Measurements from ENCODE around the gene MBD5.

The MBD5 gene

GRCh38 chr2:148527488-148528340, 506.8 kb downstream of the MBD5 start:
- TF ChIP-seq, protein P1, sequence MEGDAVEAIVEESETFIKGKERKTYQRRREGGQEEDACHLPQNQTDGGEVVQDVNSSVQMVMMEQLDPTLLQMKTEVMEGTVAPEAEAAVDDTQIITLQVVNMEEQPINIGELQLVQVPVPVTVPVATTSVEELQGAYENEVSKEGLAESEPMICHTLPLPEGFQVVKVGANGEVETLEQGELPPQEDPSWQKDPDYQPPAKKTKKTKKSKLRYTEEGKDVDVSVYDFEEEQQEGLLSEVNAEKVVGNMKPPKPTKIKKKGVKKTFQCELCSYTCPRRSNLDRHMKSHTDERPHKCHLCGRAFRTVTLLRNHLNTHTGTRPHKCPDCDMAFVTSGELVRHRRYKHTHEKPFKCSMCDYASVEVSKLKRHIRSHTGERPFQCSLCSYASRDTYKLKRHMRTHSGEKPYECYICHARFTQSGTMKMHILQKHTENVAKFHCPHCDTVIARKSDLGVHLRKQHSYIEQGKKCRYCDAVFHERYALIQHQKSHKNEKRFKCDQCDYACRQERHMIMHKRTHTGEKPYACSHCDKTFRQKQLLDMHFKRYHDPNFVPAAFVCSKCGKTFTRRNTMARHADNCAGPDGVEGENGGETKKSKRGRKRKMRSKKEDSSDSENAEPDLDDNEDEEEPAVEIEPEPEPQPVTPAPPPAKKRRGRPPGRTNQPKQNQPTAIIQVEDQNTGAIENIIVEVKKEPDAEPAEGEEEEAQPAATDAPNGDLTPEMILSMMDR (IDR thresholded peaks at IDR 0.05; ENCODE audit: control insufficient read depth, extremely low read depth, insufficient read depth) = no peak
- no peak overlapping the region for H3K4me3 ChIP-seq (ENCODE audit: low read depth, low read length)
- DNase-seq (ENCODE audit: low read depth) = no peak

DNA sequence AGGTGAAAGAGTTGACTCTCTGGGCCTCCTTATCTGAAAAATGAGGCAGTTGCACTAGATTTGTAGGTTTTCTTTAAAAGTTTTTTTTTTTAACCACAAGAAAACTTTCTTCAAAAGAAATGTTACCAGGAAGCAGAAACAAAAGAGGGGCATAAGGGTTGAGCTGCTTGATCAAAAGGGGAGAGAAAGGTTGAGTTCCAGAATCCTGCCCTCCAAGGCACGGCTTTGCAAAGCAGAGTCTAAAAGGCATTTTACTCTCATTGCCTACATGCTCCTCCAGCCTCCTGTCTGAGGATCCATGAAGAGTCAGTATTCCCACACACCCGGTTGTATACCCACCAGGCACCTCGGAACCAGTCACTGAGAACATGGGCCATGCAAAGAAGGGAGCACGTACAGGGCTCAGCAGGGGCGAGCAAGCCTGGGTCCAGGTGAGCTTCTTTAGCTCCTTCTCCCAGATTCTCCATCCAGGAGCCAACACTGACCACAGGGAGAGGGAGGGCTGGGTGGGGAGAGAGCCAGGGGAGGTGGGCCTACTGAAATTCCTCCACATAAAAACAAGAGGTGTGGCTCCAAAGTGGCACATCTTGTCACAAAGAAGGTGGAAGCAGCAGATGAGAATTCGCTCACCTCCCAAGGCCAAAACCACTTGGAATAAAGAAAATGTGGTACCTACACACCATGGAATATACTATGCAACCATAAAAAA, 507.6 kb downstream of the MBD5 start:
- DNase-seq (ENCODE audit: low read depth) = no peak
- H3K4me3 ChIP-seq (ENCODE audit: low read depth, low read length) = no peak overlapping the region
- TF ChIP-seq, protein P1 (IDR thresholded peaks at IDR 0.05; ENCODE audit: control insufficient read depth, extremely low read depth, insufficient read depth) = no peak

- no peak for DNase-seq (ENCODE audit: low read depth)
- TF ChIP-seq, protein P1 (IDR thresholded peaks at IDR 0.05; ENCODE audit: control insufficient read depth, extremely low read depth, insufficient read depth) = no peak
- no peak overlapping the region for H3K4me3 ChIP-seq (ENCODE audit: low read depth, low read length)
Measured at GRCh38 chr2:148529745-148530144, 508.9 kb downstream of the MBD5 start.

DNA sequence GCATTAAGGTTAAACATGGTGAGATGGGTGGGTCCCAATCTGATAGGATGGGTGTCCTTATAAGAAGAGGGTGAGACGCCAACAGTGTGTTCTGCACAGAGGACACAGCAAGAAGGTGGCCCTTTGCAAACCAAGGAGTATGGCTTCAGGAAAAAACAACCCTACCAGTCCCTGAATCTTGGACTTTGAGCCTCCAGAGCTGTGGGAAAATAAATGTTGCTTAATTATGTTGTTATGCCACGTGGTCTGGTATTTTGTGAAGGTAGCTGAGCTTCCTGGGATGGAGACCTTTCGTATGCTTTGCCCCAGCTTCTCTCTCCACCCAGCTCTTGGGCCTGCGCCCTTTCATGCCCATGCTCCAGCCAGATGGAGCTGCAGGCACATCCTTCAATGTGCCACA, 509.5 kb downstream of the MBD5 start:
- no peak overlapping the region for H3K4me3 ChIP-seq (ENCODE audit: low read depth, low read length)
- no peak for DNase-seq (ENCODE audit: low read depth)

GRCh38 chr2:148531235-148531634, 510.3 kb downstream of the MBD5 start:
- TF ChIP-seq, protein P1 (IDR thresholded peaks at IDR 0.05; ENCODE audit: control insufficient read depth, extremely low read depth, insufficient read depth) = no peak
- no peak overlapping the region for H3K4me3 ChIP-seq (ENCODE audit: low read depth, low read length)
- no peak for DNase-seq (ENCODE audit: low read depth)

More for the DNA sequence above, 509.5 kb downstream of the MBD5 start:
- TF ChIP-seq, protein P1 (IDR thresholded peaks at IDR 0.05; ENCODE audit: control insufficient read depth, extremely low read depth, insufficient read depth) = no peak

GRCh38 chr2:148531669-148532428, 511.0 kb downstream of the MBD5 start:
- no peak for DNase-seq (ENCODE audit: low read depth)
- no peak overlapping the region for H3K4me3 ChIP-seq (ENCODE audit: low read depth, low read length)
- TF ChIP-seq, protein P1 (IDR thresholded peaks at IDR 0.05; ENCODE audit: control insufficient read depth, extremely low read depth, insufficient read depth) = no peak

All from LNCaP clone FGC (cell line).